Measurements from ENCODE around the gene WRAP73. TPM values are rescaled to one million over a fixed set of nuclear protein-coding genes. Genes with fewer than 3 reads are reported as not detected.

The WRAP73 gene
- polyA plus RNA-seq, 4 donors = 17.4 to 21.1 (median 19.7) TPM

- DNase-seq (ENCODE audit: low read depth in 4 of 4, low spot score in 3 of 4) = no peak
These were observed 20.1 kb upstream of the WRAP73 start for GRCh38 chr1:3669971-3670431.

GRCh38 chr1:3669421-3669821, 19.5 kb upstream of the WRAP73 start:
- DNase-seq (ENCODE audit: low read depth in 4 of 4, low spot score in 3 of 4) = no peak

- DNase-seq (ENCODE audit: low read depth in 4 of 4, low spot score in 3 of 4) = no peak
These were observed 18.8 kb upstream of the WRAP73 start for GRCh38 chr1:3668585-3669300.

GRCh38 chr1:3668148-3668547, 18.2 kb upstream of the WRAP73 start:
- no peak for DNase-seq (ENCODE audit: low read depth in 4 of 4, low spot score in 3 of 4)

GRCh38 chr1:3664700-3665375, 14.9 kb upstream of the WRAP73 start:
- no peak for DNase-seq (ENCODE audit: low read depth in 4 of 4, low spot score in 3 of 4)

- no peak for DNase-seq (ENCODE audit: low read depth in 4 of 4, low spot score in 3 of 4)
These were observed 14.2 kb upstream of the WRAP73 start for GRCh38 chr1:3663999-3664699.

- DNase-seq (ENCODE audit: low read depth in 4 of 4, low spot score in 3 of 4) = no peak
These were observed 12.3 kb upstream of the WRAP73 start for GRCh38 chr1:3662080-3662671.

GRCh38 chr1:3661631-3662030, 11.7 kb upstream of the WRAP73 start:
- no peak for DNase-seq (ENCODE audit: low read depth in 4 of 4, low spot score in 3 of 4)

GRCh38 chr1:3660704-3661103, 10.8 kb upstream of the WRAP73 start:
- no peak for DNase-seq (ENCODE audit: low read depth in 4 of 4, low spot score in 3 of 4)

- no peak for DNase-seq (ENCODE audit: low read depth in 4 of 4, low spot score in 3 of 4)
These were observed 9.2 kb upstream of the WRAP73 start for GRCh38 chr1:3659093-3659492.

- no peak for DNase-seq (ENCODE audit: low read depth in 4 of 4, low spot score in 3 of 4)
These were observed 8.3 kb upstream of the WRAP73 start for GRCh38 chr1:3658231-3658615.

GRCh38 chr1:3657578-3658230, 7.8 kb upstream of the WRAP73 start:
- DNase-seq (ENCODE audit: low read depth in 4 of 4, low spot score in 3 of 4) = no peak

GRCh38 chr1:3657096-3657475, 7.2 kb upstream of the WRAP73 start:
- no peak for DNase-seq (ENCODE audit: low read depth in 4 of 4, low spot score in 3 of 4)

GRCh38 chr1:3656450-3657095, 6.7 kb upstream of the WRAP73 start:
- no peak for DNase-seq (ENCODE audit: low read depth in 4 of 4, low spot score in 3 of 4)

GRCh38 chr1:3654549-3655281, 4.8 kb upstream of the WRAP73 start:
- no peak for DNase-seq (ENCODE audit: low read depth in 4 of 4, low spot score in 3 of 4)

GRCh38 chr1:3653286-3653618, 3.3 kb upstream of the WRAP73 start:
- no peak for DNase-seq (ENCODE audit: low read depth in 4 of 4, low spot score in 3 of 4)

GRCh38 chr1:3652548-3653285, 2.8 kb upstream of the WRAP73 start:
- DNase-seq (ENCODE audit: low read depth in 4 of 4, low spot score in 3 of 4) = no peak

- DNase-seq (ENCODE audit: low read depth in 4 of 4, low spot score in 3 of 4) = no peak
These were observed 2.1 kb upstream of the WRAP73 start, which contains the start of gene TP73 for GRCh38 chr1:3651930-3652547. TP73 (plus strand) TSS chr1:3652516; CDS start chr1:3682366, 29,850 bp downstream.

All from right renal pelvis (tissue), 4 donors.